ENCODE results near the gene TGFB1. TPM values are rescaled to one million over a fixed set of nuclear protein-coding genes. Genes with fewer than 3 reads are reported as not detected.
"Not testable (repeated sequence)": the region's sequence is repeated elsewhere in the genome, so short reads cannot be mapped to it uniquely, and the experiment has no call there.

The TGFB1 gene
- total and polyA plus RNA-seq, 2 of the 13 experiments (the other 11 are each of a cell fraction or from before 2014, with no cell fraction given), result 4.1 to 5.4 TPM

- TF ChIP-seq MBNL3 (CRISPR knock-in tag; conservative IDR thresholded peaks at IDR 0.05) (no peak), ZNF510 (CRISPR knock-in tag; IDR thresholded peaks at IDR 0.05; ENCODE audit: low read depth) (no peak), ZMAT5 (CRISPR knock-in tag; IDR thresholded peaks at IDR 0.05; ENCODE audit: borderline replicate concordance, low read depth) (no peak), ZNF775 (CRISPR knock-in tag; IDR thresholded peaks at IDR 0.05; ENCODE audit: borderline replicate concordance) (no peak), ZNF280D (CRISPR knock-in tag; IDR thresholded peaks at IDR 0.05) (no peak), IRF9 (CRISPR knock-in tag; IDR thresholded peaks at IDR 0.05; ENCODE audit: borderline replicate concordance) (no peak), RFXAP (CRISPR knock-in tag; IDR thresholded peaks at IDR 0.05; ENCODE audit: borderline replicate concordance) (no peak), MXD4 (CRISPR knock-in tag; IDR thresholded peaks at IDR 0.05) (no peak), CHD4 (IDR thresholded peaks at IDR 0.05; ENCODE audit: borderline replicate concordance, low read length) (no peak), YEATS4 (CRISPR knock-in tag; IDR thresholded peaks at IDR 0.05; ENCODE audit: borderline replicate concordance) (no peak), LRRFIP1 (CRISPR knock-in tag; conservative IDR thresholded peaks at IDR 0.05) (no peak)
These were observed 30.6 kb upstream of the TGFB1 start (continued) for GRCh38 chr19:41384351-41384750.

GRCh38 chr19:41381536-41381935, 27.8 kb upstream of the TGFB1 start:
- CTCF ChIA-PET (ENCODE audit: low intra/inter-chr PET ratio, low total read pairs); H3K79me2 ChIP-seq (ENCODE audit: insufficient read depth, low read length); BruUV-seq (replicated peaks); FAIRE-seq; in situ Hi-C loops (cut with HindIII; ENCODE audit: extremely low pct_ligation_motif_present, low pct_unique_long_range_greater_than_20kb); ATAC-seq; H4K20me1 ChIP-seq (ENCODE audit: insufficient read depth, low read length); H3K27me3 ChIP-seq (ENCODE audit: control insufficient read depth in 1 of 2, insufficient read depth in 2 of 2, low read length in 2 of 2); H3K4me2 ChIP-seq (ENCODE audit: low read depth, low read length); H3K36me3 ChIP-seq (replicated peaks in 1 of 2; ENCODE audit: control insufficient read depth in 1 of 2, insufficient read depth in 2 of 2, low read length in 2 of 2); intact Hi-C loops (cut with micrococcal nuclease; ENCODE audit: unreplicated experiment); H3K4me3 ChIP-seq (replicated peaks in 1 of 3; ENCODE audit: insufficient read depth in 1 of 3, low read depth in 2 of 3, low read length in 3 of 3); DNase-seq (ENCODE audit: low spot score); H2AFZ ChIP-seq (ENCODE audit: low read length); H3K27ac ChIP-seq (ENCODE audit: extremely low read length, insufficient read depth, low read length); H3K9ac ChIP-seq (ENCODE audit: insufficient read depth, low read depth, low read length); POLR2A ChIA-PET; H3K9me3 ChIP-seq (ENCODE audit: low read length): not testable (repeated sequence)
- H3K4me1 ChIP-seq (ENCODE audit: insufficient read depth, low read length), result peaks cover 21% of the 10 kb centered on the region
- WGBS (ENCODE audit: low lambda C conversion rate), result 96% methylated on average over 8 of the region's 8 CpGs

Data from HepG2 (cell line).